K562 (cell line): Measurements from ENCODE around the gene LMX1B. TPM values are rescaled to one million over a fixed set of nuclear protein-coding genes. Genes with fewer than 3 reads are reported as not detected.

ENCODE experiments used
- ATAC-seq: fragments of 200-7000 bp; cut with Tn5 transposase; 3 replicates; pipeline ENCODE4 v1.9.1; 2020; ENCODE audit warnings: moderate library complexity
- BruUV-seq: library from RNA; stranded (reverse); fragments of 400-500 nt; replicated peaks from 2 replicates; lab custom pipeline; 2021; lab: Mats Ljungman, UMichigan
- CTCF ChIA-PET: fragments of 300-600 bp; formaldehyde crosslinking; extraction: SDS; loops from one replicate; lab custom pipeline; 2021; ENCODE audit warnings: low intra/inter-chr PET ratio; lab: Yijun Ruan, JAX
- POLR2A ChIA-PET: fragments of 300-600, 350-650 bp; sonication (Branson Sonifier 250); formaldehyde crosslinking; extraction: SDS; loops from one replicate; lab custom pipeline; 2021; ENCODE audit warnings: antibody characterized with exemption, inconsistent platforms; lab: Yijun Ruan, JAX
- DNase-seq, 4 experiments: peaks; one replicate each; pipeline versions ENCODE4 v3.0.0 to v3.0.0-alpha.2; 2011 to 2018; ENCODE audit warnings: low spot score in 3 of 4, mixed read lengths in 3 of 4; ENCODE audit errors: extremely low read depth in 1 of 4
- FAIRE-seq: peaks from 2 replicates; lab custom pipeline; 2011; peaks lifted over from hg19 to GRCh38; lab: Jason Lieb, UNC
- H2AFZ ChIP-seq: 2 replicates; pipeline ENCODE4 v1.6.0; 2011; ENCODE audit warnings: low read depth, low read length, control low read depth, inconsistent platforms
- H3K27ac ChIP-seq: fragments of 200-600 bp; 3 replicates; pipeline ENCODE4 v1.8.0; 2011; ENCODE audit warnings: low read depth, mild to moderate bottlenecking, control low read depth, inconsistent platforms, low read length, moderate library complexity, mixed read lengths; ENCODE audit errors: extremely low read depth
- H3K27me3 ChIP-seq, 2 experiments: fragments of 300-600 bp in 1 of 2; 2 replicates in 1 of 2; 3 replicates in 1 of 2; pipeline versions ENCODE4 v1.6.0 to v1.8.0; 2011; ENCODE audit warnings: inconsistent platforms in 2 of 2, low read length in 2 of 2, mild to moderate bottlenecking in 1 of 2, mixed read lengths in 1 of 2, moderate library complexity in 1 of 2; ENCODE audit not compliant: control insufficient read depth in 2 of 2, insufficient read depth in 2 of 2
- H3K36me3 ChIP-seq: fragments of 300-600 bp; 3 replicates; pipeline ENCODE4 v1.8.0; 2011; ENCODE audit warnings: mild to moderate bottlenecking, low read length, inconsistent platforms; ENCODE audit not compliant: control insufficient read depth, insufficient read depth
- H3K4me1 ChIP-seq, 2 experiments: fragments of 200-600 bp in 1 of 2; replicated peaks in 1 of 2; 2 replicates in 1 of 2; 3 replicates in 1 of 2; pipeline versions ENCODE4 v1.5.1 to v1.8.0; 2011; ENCODE audit warnings: inconsistent platforms in 2 of 2, low read length in 2 of 2, mild to moderate bottlenecking in 1 of 2, mixed read lengths in 1 of 2, moderate library complexity in 1 of 2; ENCODE audit not compliant: control insufficient read depth in 2 of 2, insufficient read depth in 2 of 2
- H3K4me2 ChIP-seq: 2 replicates; pipeline ENCODE4 v1.6.1; 2011; ENCODE audit warnings: low read length, control low read depth, inconsistent platforms, mixed read lengths; ENCODE audit not compliant: insufficient read depth
- H3K4me3 ChIP-seq: fragments of 200-600 bp; sonication (generic), shearing (Covaris generic); 2 replicates; pipeline ENCODE4 v1.5.1; 2016; ENCODE audit warnings: control low read depth, inconsistent platforms
- H3K79me2 ChIP-seq: fragments of 200-600 bp; 3 replicates; pipeline ENCODE4 v1.8.0; 2011; ENCODE audit warnings: low read length, inconsistent platforms; ENCODE audit not compliant: control insufficient read depth, insufficient read depth
- H3K9ac ChIP-seq, 2 experiments: 2 replicates each; pipeline versions ENCODE4 v1.6.0 to v1.6.1; 2011; ENCODE audit warnings: low read depth in 2 of 2, low read length in 2 of 2, control low read depth in 1 of 2, inconsistent platforms in 1 of 2, mild to moderate bottlenecking in 1 of 2, mixed read lengths in 1 of 2; ENCODE audit not compliant: insufficient read depth in 1 of 2
- H3K9me1 ChIP-seq: one replicate; pipeline ENCODE4 v1.6.0; 2011; ENCODE audit warnings: inconsistent platforms, mild to moderate bottlenecking, low read length, moderate library complexity; ENCODE audit not compliant: control insufficient read depth, insufficient read depth
- H3K9me3 ChIP-seq: replicated peaks from 2 replicates; pipeline ENCODE4 v1.5.1; 2011; ENCODE audit warnings: low read depth, low read length, inconsistent platforms; ENCODE audit not compliant: control insufficient read depth, insufficient read depth
- H4K20me1 ChIP-seq: replicated peaks from 2 replicates; pipeline ENCODE4 v1.6.1; 2011; ENCODE audit warnings: low read length, inconsistent platforms, mixed read lengths; ENCODE audit not compliant: control insufficient read depth, insufficient read depth
- BCOR ChIP-seq: fragments of 450-650 bp; IDR thresholded peaks from 2 replicates; pipeline ENCODE4 v1.6.1; 2016
- ERF ChIP-seq: fragments of 450-650 bp; formaldehyde crosslinking; IDR thresholded peaks from 2 replicates; pipeline ENCODE4 v1.4.0; 2020; ENCODE audit warnings: mild to moderate bottlenecking, mixed read lengths
- HMGN3 ChIP-seq: IDR thresholded peaks from 2 replicates; pipeline ENCODE4 v1.6.1; 2011; ENCODE audit warnings: borderline replicate concordance, low read depth, mild to moderate bottlenecking, mixed read lengths, low read length; ENCODE audit not compliant: insufficient read length; ENCODE audit errors: extremely low read depth
- L3MBTL2 ChIP-seq: fragments of 450-650 bp; IDR thresholded peaks from 2 replicates; pipeline ENCODE4 v1.6.1; 2016; ENCODE audit warnings: mild to moderate bottlenecking, moderate library complexity
- RBM25 ChIP-seq: fragments of 200-400 bp; formaldehyde crosslinking; IDR thresholded peaks from 2 replicates; pipeline ENCODE4 v1.6.1; 2018; ENCODE audit warnings: low read length, low read depth, moderate library complexity; ENCODE audit not compliant: severe bottlenecking
- SMARCA4 ChIP-seq: fragments of 450-650 bp; IDR thresholded peaks from 2 replicates; pipeline ENCODE4 v1.6.1; 2016
- SP1 ChIP-seq: sonication (generic); formaldehyde crosslinking; IDR thresholded peaks from 2 replicates; pipeline ENCODE4 v1.8.1; 2022; ENCODE audit warnings: mild to moderate bottlenecking, missing genetic modification reagents
- THRAP3 ChIP-seq: fragments of 450-650 bp; IDR thresholded peaks from 2 replicates; pipeline ENCODE4 v1.6.1; 2016; ENCODE audit warnings: mild to moderate bottlenecking, inconsistent platforms, borderline replicate concordance
- ZNF174 ChIP-seq: fragments of 250-450 bp; sonication (Bioruptor Pico); IDR thresholded peaks from 2 replicates; pipeline ENCODE4 v1.4.0; 2020; ENCODE audit warnings: mild to moderate bottlenecking
- WGBS: fragments of 100-300 bp; shearing (Covaris generic); methylation state at CpG from one replicate; pipeline ENCODE4 v1.1.6; 2016; ENCODE audit warnings: low coverage, mixed read lengths; ENCODE audit not compliant: insufficient coverage; ENCODE audit errors: missing lambda C conversion rate; 5-methylcytosine and 5-hydroxymethylcytosine counted together
- in situ Hi-C: fragments of 300-500 bp; cut with MboI; formaldehyde crosslinking; loops from 4 replicates; pipeline ENCODE4 v1.15.0; 2018; ENCODE audit warnings: inconsistent platforms, mixed read lengths
- intact Hi-C: fragments of 100-400 bp; cut with micrococcal nuclease; formaldehyde crosslinking; loops from 2 replicates; pipeline ENCODE4 v1.14.2; 2022
- polyA plus RNA-seq, 8 experiments: library from polyadenylated mRNA; depleted of rRNA in 4 of 8; stranded (reverse) in 5 of 8; unstranded in 3 of 8; fragments of >200 nt; fragmentation: Nextera tagmentation in 2 of 8; fragmentation: Illumina TruSeq in 1 of 8; extraction: Ambion mirVana in 2 of 8; extraction: Trizol in 1 of 8; gene quantifications; 2 replicates each; pipeline versions ENCODE4 v1.2.1 to v1.2.3, GENCODE V29; 2011 to 2014; ENCODE audit warnings: inconsistent platforms in 1 of 8, missing spikeins in 1 of 8
- total RNA-seq, 7 experiments: library from RNA; depleted of rRNA in 6 of 7; stranded (reverse); fragments of >200 nt in 6 of 7; fragmentation: Illumina TruSeq in 2 of 7; extraction: Trizol in 2 of 7; gene quantifications; 2 replicates each; pipeline versions ENCODE4 v1.2.1 to v1.2.3, GENCODE V29; 2011 to 2021; ENCODE audit warnings: low replicate concordance in 1 of 7
- TF ChIP-seq, protein P1 (sequence below): IDR thresholded peaks from 3 replicates; pipeline ENCODE4 v1.6.1; 2011; ENCODE audit warnings: borderline replicate concordance, mild to moderate bottlenecking; ENCODE audit not compliant: insufficient read length, insufficient read depth
- TF ChIP-seq, protein P2 (sequence below): fragments of 250-450 bp; sonication (Bioruptor Pico); IDR thresholded peaks from 2 replicates; pipeline ENCODE4 v1.5.0; 2021; ENCODE audit warnings: mild to moderate bottlenecking, moderate library complexity

The LMX1B gene
- total and polyA plus RNA-seq, 9 of the 15 experiments (the other 6 are each of a cell fraction or from before 2014, with no cell fraction given), result not detected

DNA sequence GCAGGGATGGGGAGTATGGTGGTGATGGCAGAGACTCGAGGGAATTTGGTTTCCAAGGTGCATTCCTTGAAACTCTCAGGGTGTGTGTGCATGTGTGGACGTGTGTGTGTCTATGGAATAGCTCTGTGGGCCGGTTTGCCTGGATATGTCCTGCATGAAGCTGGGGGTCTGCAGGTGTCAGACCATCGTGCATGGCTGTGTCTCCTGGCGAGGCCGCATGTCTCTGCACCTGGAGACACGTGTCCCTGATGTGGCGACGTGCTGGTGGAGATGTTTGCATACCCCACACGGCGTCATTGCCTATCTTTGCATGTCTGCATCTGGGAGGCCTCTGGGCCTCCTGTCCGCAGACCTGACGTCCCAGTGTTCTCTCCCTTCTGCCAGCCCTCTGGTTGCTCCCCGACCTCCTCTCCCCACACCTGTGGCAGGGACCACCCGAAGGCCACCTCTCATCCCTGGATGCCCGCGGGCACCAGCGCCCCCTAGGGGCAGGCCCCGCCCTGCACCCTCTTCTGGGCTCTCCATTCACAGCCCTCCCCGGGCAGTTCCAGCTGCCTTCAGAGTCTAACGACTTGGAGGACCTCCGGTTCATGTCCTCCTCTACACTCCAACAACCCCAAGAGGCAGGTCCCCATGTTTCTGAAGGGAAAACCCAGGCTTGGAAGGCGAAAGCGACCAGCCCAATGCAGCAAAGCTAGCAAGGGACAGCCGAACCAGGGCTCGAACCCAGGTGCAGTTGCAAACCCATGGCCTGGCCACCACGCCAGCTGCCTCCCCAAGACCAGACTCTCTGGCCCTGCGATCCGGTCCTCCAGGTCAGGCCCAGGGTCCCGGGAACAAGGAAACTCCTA lies 88.6 kb downstream of the LMX1B start (continued):
- no peak for TF ChIP-seq HMGN3

DNA sequence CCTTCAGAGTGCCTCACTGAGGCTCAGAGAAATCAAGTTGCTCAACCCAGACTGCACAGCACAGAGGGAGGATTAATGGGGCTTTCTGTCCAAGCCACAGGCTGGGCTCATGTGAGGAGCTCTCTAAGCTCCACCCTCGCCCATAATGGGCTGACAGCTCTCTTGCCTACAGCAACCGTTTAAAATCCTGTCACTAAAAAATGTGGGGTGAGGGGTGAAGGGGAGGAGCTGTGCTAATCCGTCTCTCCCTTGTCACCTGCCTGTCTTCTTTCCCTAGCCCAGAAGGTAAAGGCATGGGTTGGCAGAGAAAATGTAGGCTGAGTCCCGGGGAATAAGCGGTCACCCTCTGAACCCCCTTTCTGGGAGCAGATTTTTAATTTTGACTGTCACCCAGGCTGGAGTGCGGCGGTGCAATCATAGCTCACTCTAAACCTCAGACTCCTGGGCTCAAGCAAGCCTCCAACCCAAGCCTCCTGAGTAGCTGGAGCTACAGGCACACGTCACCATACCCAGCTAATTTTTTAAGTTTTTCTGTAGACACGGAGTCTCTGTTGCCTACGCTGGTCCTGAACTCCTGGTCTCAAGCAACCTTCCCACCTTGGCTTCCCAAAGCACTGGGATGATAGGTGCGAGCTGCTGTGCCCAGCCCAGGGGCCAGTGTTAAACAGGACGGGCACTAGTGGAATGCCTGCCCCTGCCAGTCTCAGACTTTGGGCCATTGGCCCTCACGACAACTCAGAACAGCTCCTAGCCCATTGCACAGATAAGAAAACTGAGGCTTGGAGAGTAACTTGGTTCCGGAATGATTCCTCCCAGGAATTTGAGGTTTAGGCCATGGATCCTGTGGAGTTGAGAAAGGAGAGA lies 89.5 kb downstream of the LMX1B start:
- Histone ChIP-seq H3K27me3 (peaks cover 4 to 22% of the 10 kb centered on the region in 2 experiments; a peak in 2 of 5 replicates), H2AFZ (no peak overlapping the region), H3K4me3 (no peak overlapping the region), H3K79me2 (no peaks in the 10 kb centered on the region), H3K9ac (no peak overlapping the region), H3K9me1 (no peaks in the 10 kb centered on the region), H3K9me3 (no peaks in the 10 kb centered on the region), H3K36me3 (no peaks in the 10 kb centered on the region), H3K4me2 (no peak overlapping the region), H3K4me1 (peaks cover 16 to 31% of the 10 kb centered on the region in 2 experiments; a peak in 4 of 5 replicates), H3K27ac (no peak overlapping the region), H4K20me1 (peaks cover 33% of the 10 kb centered on the region)
- in situ Hi-C loops (no loop called here), intact Hi-C loops (no loop called here)
- DNase-seq (no peak), FAIRE-seq (no peak), ATAC-seq (no peak)
- ChIA-PET POLR2A (no interaction called here), CTCF (interaction anchor here (3.7 kb wide), 1 partner anchor 78 kb away, joined by 43 read pairs; no protein-coding TSS in a partner anchor)
- 4% methylated on average over 14 of the region's 14 CpGs for WGBS
- BruUV-seq, result no TSS peak
- no peak for TF ChIP-seq SP1 (CRISPR knock-in tag)
- TF ChIP-seq BCOR, result 0 out of 2 replicates have a peak, but pooled peaks have one; percentile 27
- TF ChIP-seq THRAP3, result no peak
- TF ChIP-seq, protein P1, sequence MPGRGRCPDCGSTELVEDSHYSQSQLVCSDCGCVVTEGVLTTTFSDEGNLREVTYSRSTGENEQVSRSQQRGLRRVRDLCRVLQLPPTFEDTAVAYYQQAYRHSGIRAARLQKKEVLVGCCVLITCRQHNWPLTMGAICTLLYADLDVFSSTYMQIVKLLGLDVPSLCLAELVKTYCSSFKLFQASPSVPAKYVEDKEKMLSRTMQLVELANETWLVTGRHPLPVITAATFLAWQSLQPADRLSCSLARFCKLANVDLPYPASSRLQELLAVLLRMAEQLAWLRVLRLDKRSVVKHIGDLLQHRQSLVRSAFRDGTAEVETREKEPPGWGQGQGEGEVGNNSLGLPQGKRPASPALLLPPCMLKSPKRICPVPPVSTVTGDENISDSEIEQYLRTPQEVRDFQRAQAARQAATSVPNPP, result no peak
- TF ChIP-seq, protein P2, sequence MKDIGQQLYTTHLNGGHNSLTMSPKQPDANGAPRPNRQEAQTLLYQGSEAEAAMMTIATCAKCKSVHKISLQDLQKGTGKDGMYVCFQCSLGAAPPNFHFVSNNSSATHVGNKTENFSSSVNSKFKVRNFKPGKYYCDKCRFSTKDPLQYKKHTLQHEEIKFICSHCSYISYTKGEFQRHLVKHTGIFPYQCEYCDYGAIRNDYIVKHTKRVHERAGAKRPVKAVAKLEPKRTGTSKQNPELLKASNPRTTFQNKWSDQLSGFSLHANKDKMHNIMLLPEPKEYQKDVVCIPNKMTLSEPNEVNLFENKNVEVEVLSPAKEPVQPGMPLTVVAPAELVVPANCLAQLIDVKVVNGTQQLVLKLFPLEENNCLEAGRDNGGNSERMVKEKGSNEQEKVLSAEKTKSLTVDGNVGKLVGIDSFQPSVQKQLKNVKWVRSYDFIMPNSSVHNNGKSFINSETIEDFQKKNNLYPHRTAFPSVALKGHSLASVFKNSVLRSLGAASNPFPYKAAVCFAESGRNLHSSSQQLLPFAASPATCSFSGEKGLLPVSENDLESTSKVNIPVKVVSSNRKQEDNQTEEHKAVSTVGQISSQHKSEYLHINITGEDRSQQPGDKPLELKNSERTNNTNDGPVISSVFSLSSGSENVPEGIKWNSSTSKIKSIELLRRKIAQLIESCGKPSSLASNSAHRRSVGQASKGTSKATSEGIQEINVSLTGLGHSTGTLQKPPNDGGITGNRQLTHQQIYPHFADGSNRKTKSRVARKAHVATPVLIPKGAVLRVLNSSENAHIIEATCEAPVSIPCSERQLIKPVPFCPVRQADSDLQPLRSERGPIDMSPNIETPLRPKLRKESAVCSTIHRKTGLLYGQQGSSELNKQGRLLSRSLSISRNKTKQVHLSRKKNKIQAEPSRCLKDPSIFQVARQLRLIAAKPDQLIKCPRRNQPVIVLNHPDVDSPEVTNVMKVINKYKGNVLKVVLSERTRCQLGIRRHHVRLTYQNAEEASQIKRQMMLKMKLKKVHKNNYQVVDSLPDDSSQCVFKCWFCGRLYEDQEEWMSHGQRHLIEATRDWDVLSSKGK (CRISPR knock-in tag), result no peak
- peak; percentile 52 for TF ChIP-seq RBM25
- no peak for TF ChIP-seq ERF (CRISPR knock-in tag)
- no peak for TF ChIP-seq SMARCA4
- TF ChIP-seq L3MBTL2, result no peak
- TF ChIP-seq ZNF174 (CRISPR knock-in tag), result no peak
